Lower leg skin (tissue), 4 donors: ENCODE measurements around the gene MBNL2. TPM values are rescaled to one million over a fixed set of nuclear protein-coding genes. Genes with fewer than 3 reads are reported as not detected.

Experiments
- DNase-seq, 2 donors: peaks; one replicate each; pipeline ENCODE4 v3.0.0-alpha.2; 2019; ENCODE audit warnings: low spot score in 2 of 2
- H3K4me3 ChIP-seq: fragments of 200-600 bp; sonication (generic); 2 replicates; pipeline ENCODE4 v1.5.1; 2017; ENCODE audit warnings: mild to moderate bottlenecking, low read depth; ENCODE audit not compliant: poor library complexity, severe bottlenecking
- POLR2A ChIP-seq, 2 donors: fragments of 450-650 bp; IDR thresholded peaks; one replicate each; pipeline ENCODE4 v1.6.1; 2016 to 2017; ENCODE audit warnings: antibody characterized with exemption in 2 of 2, mild to moderate bottlenecking in 1 of 2, moderate library complexity in 1 of 2
- WGBS, 2 donors: methylation state at CpG; one replicate each; pipeline ENCODE4 v1.1.5; 2018; 5-methylcytosine and 5-hydroxymethylcytosine counted together
- intact Hi-C: fragments of 100-400 bp; cut with DNase I; formaldehyde crosslinking; loops from one replicate; pipeline ENCODE4 v1.15.0; 2023; ENCODE audit warnings: low total_unique reads
- total RNA-seq, 4 donors: library from RNA; depleted of rRNA; stranded (reverse); fragments of >200 nt; gene quantifications; one replicate each; pipeline ENCODE4 v1.1.0, GENCODE V29; 2016
- TF ChIP-seq, protein P1 (sequence below), 3 donors: fragments of 450-650 bp; IDR thresholded peaks; one replicate each; pipeline ENCODE4 v1.5.1; 2016; ENCODE audit warnings: antibody characterized with exemption in 3 of 3, mild to moderate bottlenecking in 3 of 3, moderate library complexity in 2 of 3

Gene MBNL2
- total RNA-seq, 4 donors from 2014 or later = 37.6 to 59.5 (median 45.4) TPM

DNA sequence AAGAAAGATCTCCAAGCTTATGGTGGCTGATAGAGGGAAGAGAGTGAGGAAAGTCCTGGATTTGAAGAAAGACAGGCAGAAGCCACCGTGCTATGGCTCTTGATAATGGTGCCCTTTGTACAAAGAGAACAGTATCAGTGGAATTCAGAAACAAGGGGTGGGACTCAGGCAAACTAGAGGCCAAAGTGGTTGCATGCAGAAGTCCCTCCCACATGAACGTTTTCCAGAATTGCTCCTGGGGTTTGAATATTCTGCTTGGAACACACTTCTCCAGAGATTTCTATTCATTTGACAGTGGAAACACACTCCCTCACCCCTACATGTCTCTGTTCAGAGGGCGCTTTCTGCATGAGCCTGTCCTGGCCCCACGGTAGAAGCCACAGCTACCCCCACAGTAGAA, 10.1 kb upstream of the MBNL2 start:
- intact Hi-C loops = no loop called here
- no peak for DNase-seq
- no peak overlapping the region for H3K4me3 ChIP-seq
- TF ChIP-seq POLR2A (IDR thresholded peaks at IDR 0.05) = no peak
- TF ChIP-seq, protein P1, sequence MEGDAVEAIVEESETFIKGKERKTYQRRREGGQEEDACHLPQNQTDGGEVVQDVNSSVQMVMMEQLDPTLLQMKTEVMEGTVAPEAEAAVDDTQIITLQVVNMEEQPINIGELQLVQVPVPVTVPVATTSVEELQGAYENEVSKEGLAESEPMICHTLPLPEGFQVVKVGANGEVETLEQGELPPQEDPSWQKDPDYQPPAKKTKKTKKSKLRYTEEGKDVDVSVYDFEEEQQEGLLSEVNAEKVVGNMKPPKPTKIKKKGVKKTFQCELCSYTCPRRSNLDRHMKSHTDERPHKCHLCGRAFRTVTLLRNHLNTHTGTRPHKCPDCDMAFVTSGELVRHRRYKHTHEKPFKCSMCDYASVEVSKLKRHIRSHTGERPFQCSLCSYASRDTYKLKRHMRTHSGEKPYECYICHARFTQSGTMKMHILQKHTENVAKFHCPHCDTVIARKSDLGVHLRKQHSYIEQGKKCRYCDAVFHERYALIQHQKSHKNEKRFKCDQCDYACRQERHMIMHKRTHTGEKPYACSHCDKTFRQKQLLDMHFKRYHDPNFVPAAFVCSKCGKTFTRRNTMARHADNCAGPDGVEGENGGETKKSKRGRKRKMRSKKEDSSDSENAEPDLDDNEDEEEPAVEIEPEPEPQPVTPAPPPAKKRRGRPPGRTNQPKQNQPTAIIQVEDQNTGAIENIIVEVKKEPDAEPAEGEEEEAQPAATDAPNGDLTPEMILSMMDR (IDR thresholded peaks at IDR 0.05) = no peak
- 47 to 60% methylated on average over 4 of the region's 4 CpGs for WGBS, 2 donors

DNA sequence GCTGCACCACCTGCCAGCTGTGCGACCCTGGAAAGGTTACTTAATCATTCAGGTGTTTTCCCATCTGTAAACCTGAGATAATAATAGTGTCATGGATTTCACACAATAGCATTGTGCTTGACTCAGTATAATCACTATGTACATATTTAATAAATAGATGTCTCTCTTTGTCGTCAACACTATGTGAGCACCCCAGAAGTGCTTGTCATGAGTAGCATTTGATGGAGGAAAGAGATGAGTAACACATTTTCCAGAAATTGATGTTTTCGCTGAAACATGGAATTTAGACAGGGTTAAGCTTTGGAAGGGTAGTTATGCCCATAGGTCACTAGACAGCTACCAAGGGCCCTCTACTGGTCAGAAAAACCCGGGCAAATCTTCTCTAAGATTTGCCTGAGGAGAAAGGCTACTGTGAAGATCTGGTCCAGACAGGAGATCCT, 9.5 kb upstream of the MBNL2 start:
- intact Hi-C loops = no loop called here
- DNase-seq = no peak
- WGBS, 2 donors = 59 to 60% methylated on average over 4 of the region's 4 CpGs
- no peak overlapping the region for H3K4me3 ChIP-seq
- TF ChIP-seq POLR2A (IDR thresholded peaks at IDR 0.05) = no peak
- TF ChIP-seq, protein P1 (IDR thresholded peaks at IDR 0.05) = no peak

DNA sequence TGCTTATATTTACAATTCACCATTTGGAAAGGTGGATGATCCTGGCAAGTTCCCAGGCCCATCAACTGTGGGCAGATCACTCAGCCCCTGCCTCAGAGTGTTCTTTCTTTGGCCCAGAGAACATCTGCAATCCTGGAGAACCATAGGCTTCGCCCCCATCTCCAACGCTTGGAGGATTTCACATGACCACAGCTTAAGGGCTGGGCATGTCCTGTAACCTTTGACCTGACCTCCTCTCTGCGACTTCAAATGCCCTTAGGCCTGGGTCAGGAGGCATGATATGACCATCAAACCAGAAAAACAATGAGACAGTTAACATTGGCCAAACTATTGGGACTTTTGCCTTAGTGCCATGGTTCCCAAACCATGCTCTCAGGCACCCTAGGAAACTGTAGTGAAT, 7.2 kb upstream of the MBNL2 start:
- TF ChIP-seq POLR2A (IDR thresholded peaks at IDR 0.05) = no peak
- TF ChIP-seq, protein P1 (IDR thresholded peaks at IDR 0.05) = no peak
- H3K4me3 ChIP-seq = no peak overlapping the region
- WGBS, 2 donors = 69 to 90% methylated on average over 3 of the region's 3 CpGs
- DNase-seq = no peak
- intact Hi-C loops = no loop called here

DNA sequence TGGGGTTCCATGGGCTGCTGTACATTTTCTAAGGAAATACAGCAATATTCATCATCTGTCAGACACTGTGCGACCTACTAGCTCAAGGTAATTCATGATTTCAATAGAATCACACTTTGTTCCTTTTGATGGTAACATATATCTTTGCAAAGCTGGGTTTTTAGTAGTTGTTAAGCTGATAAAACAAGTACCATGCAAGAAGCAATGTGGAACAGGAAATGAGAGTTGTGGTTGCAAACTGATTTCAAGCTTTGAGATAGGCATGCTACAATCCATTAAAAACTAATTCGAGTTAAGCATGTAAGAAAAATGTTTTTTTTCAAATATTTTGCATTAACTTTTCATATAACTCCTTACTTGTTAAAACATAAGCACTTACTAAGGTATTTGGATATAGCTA, 6.8 kb upstream of the MBNL2 start:
- intact Hi-C loops = no loop called here
- no peak overlapping the region for H3K4me3 ChIP-seq
- WGBS, 2 donors = 69 to 72% methylated on average over 2 of the region's 2 CpGs
- no peak for TF ChIP-seq POLR2A (IDR thresholded peaks at IDR 0.05)
- TF ChIP-seq, protein P1 (IDR thresholded peaks at IDR 0.05) = no peak
- DNase-seq = no peak

DNA sequence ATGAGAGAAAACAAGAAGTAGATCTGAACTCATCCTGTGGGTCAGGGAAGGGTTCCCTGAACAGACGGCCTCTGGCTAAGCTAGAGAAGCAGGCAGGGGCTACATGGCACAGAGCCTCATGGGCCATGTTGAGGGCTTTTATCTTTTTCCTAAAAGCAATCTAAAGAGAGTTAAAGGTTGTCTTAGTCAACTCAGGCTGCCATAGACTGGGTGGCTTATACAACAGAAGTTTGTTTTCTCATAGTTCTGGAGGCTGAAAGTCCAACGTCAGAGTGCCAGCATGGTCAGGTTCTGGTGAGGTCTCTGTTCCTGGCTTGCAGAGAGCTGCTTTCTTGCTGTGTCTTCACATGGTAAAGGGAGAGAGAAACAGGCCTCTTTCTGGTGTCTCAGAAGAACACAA, 2.9 kb upstream of the MBNL2 start:
- no peak overlapping the region for H3K4me3 ChIP-seq
- 81 to 85% methylated on average over 2 of the region's 2 CpGs for WGBS, 2 donors
- no peak for DNase-seq
- no peak for TF ChIP-seq POLR2A (IDR thresholded peaks at IDR 0.05)
- TF ChIP-seq, protein P1 (IDR thresholded peaks at IDR 0.05) = no peak
- intact Hi-C loops = no loop called here

DNA sequence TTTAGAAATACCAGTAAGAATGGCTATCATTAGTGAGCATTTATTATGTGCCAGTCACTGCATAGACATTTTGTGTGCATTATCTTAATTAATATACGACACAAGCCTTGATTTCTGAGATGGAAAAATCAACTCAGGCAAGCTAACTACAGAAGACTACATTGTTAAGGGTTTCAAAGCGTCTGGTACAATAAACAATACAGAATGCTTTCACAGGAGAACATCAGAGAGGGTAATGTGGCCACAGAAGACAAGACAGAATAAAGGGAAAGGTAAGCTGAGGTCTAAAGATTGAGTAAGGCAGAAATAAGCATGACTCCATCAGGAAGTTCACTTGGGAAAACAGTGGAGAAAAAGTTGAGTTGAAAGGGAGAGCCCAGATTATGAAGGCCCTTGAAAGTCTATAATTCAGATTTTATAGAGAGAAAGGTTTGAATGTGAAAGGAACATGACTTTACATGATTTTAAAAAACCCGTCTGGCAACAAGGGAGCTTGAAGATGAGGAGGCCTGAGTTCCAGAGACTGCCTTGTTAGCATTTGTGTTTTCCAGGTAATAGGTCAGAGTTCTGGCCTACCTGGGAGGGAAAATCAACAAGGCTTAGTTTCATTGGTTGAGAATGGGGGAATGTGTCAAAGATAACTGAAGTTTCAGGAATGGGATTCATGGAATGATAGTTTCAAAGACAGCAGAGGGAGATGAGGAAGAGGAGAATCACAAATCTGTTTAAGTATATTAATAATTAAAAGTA, 1.8 kb upstream of the MBNL2 start:
- TF ChIP-seq, protein P1 (IDR thresholded peaks at IDR 0.05) = no peak
- no peak for TF ChIP-seq POLR2A (IDR thresholded peaks at IDR 0.05)
- 47 to 49% methylated on average over 3 of the region's 3 CpGs for WGBS, 2 donors
- no peak for DNase-seq
- intact Hi-C loops = no loop called here
- no peak overlapping the region for H3K4me3 ChIP-seq
